ENCODE measurements around the gene WDR35.

DNA sequence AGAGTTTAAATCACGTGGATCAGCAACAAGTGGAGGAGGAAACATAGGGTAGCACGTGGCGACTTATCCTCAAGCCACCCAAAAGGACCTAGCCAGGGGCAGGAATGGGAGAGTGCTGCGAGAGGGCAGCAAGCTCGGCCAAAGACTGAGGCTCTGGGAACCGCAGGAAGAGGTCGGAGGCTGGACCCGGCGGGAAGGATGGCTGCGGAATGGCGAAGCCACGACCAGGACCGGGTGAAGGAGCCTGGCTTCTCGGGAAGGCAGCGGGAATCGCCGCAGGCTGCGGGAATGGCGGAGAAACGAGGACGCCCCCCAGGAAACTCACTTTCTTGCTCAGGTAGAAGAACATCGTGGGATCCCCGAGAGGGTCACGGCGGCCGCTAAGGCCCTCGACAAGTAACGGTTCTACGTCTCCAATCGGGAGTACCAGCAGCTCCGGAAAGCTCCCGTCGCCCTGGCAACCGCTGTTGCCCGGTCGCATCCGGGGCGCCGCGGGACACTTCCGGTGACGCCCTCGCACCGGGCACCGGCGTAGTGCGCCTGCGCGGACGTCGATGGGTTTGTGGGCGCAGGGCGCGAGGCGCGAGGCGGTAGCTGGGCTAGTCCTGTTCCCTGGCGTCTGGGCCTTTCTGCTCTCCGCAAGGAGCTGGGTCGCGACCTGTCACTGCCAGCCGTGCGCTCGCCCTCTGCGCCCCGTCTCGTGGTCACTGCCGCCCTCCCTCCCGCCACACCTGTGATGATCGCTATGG, at the start of gene WDR35:
- TF ChIP-seq, protein P1, sequence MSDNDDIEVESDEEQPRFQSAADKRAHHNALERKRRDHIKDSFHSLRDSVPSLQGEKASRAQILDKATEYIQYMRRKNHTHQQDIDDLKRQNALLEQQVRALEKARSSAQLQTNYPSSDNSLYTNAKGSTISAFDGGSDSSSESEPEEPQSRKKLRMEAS (IDR thresholded peaks at IDR 0.05), result peak; percentile 93
- TF ChIP-seq EP300 (IDR thresholded peaks at IDR 0.05; ENCODE audit: borderline replicate concordance), result no peak
- no peak for TF ChIP-seq RAD21 (IDR thresholded peaks at IDR 0.05; ENCODE audit: low read depth)
- TF ChIP-seq TEAD4 (IDR thresholded peaks at IDR 0.05), result no peak
- TF ChIP-seq CEBPB (IDR thresholded peaks at IDR 0.05), result no peak
- TF ChIP-seq CREB1 (IDR thresholded peaks at IDR 0.05; ENCODE audit: low read depth), result no peak
- TF ChIP-seq ZBTB7A (IDR thresholded peaks at IDR 0.05; ENCODE audit: low read depth), result no peak
- TF ChIP-seq, protein P2, sequence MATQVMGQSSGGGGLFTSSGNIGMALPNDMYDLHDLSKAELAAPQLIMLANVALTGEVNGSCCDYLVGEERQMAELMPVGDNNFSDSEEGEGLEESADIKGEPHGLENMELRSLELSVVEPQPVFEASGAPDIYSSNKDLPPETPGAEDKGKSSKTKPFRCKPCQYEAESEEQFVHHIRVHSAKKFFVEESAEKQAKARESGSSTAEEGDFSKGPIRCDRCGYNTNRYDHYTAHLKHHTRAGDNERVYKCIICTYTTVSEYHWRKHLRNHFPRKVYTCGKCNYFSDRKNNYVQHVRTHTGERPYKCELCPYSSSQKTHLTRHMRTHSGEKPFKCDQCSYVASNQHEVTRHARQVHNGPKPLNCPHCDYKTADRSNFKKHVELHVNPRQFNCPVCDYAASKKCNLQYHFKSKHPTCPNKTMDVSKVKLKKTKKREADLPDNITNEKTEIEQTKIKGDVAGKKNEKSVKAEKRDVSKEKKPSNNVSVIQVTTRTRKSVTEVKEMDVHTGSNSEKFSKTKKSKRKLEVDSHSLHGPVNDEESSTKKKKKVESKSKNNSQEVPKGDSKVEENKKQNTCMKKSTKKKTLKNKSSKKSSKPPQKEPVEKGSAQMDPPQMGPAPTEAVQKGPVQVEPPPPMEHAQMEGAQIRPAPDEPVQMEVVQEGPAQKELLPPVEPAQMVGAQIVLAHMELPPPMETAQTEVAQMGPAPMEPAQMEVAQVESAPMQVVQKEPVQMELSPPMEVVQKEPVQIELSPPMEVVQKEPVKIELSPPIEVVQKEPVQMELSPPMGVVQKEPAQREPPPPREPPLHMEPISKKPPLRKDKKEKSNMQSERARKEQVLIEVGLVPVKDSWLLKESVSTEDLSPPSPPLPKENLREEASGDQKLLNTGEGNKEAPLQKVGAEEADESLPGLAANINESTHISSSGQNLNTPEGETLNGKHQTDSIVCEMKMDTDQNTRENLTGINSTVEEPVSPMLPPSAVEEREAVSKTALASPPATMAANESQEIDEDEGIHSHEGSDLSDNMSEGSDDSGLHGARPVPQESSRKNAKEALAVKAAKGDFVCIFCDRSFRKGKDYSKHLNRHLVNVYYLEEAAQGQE (IDR thresholded peaks at IDR 0.05; ENCODE audit: low read depth), result no peak
- TF ChIP-seq, protein P3, sequence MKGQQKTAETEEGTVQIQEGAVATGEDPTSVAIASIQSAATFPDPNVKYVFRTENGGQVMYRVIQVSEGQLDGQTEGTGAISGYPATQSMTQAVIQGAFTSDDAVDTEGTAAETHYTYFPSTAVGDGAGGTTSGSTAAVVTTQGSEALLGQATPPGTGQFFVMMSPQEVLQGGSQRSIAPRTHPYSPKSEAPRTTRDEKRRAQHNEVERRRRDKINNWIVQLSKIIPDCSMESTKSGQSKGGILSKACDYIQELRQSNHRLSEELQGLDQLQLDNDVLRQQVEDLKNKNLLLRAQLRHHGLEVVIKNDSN (IDR thresholded peaks at IDR 0.05), result peak; percentile 25; the same call in 1 of the 2 replicates

Data from Ishikawa (cell line).